ENCODE data around the gene JKAMP.

DNA sequence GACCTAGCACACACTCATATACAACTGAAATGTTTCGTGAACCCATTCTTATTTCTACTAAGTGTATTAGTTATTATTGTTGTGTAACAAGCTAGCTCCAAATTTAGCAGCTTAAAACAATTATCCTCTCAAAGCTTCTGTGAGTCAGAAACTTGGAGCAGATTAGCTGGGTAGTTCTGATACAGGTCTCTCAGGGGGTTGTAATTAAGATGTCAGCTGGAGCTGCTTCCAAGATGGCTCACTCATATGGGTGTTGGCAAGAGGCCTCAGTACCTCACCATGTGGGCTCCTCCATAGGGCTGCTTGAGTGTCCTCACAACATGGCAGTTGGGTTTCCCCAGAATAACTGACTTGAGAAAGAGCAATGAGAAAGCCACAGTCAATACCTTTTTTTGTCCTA lies 28.9 kb upstream of the JKAMP start:
- TF ChIP-seq, protein P1, sequence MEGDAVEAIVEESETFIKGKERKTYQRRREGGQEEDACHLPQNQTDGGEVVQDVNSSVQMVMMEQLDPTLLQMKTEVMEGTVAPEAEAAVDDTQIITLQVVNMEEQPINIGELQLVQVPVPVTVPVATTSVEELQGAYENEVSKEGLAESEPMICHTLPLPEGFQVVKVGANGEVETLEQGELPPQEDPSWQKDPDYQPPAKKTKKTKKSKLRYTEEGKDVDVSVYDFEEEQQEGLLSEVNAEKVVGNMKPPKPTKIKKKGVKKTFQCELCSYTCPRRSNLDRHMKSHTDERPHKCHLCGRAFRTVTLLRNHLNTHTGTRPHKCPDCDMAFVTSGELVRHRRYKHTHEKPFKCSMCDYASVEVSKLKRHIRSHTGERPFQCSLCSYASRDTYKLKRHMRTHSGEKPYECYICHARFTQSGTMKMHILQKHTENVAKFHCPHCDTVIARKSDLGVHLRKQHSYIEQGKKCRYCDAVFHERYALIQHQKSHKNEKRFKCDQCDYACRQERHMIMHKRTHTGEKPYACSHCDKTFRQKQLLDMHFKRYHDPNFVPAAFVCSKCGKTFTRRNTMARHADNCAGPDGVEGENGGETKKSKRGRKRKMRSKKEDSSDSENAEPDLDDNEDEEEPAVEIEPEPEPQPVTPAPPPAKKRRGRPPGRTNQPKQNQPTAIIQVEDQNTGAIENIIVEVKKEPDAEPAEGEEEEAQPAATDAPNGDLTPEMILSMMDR (IDR thresholded peaks at IDR 0.05), result no peak
- no peak for TF ChIP-seq POLR2A (IDR thresholded peaks at IDR 0.05)

All from uterus (tissue), 2 donors.